PFSK-1 (cell line): ENCODE results near the gene ZNF155.

ENCODE experiments used
- FOXP2 ChIP-seq: optimal IDR thresholded peaks from 2 replicates; pipeline ENCODE3; 2011; ENCODE audit warnings: borderline replicate concordance, control low read depth, inconsistent platforms; ENCODE audit not compliant: insufficient read depth; ENCODE audit errors: extremely low read length, extremely low read depth
- POLR2AphosphoS5 ChIP-seq: IDR thresholded peaks from 2 replicates; pipeline ENCODE4 v1.6.1; 2012; ENCODE audit warnings: low read depth, mild to moderate bottlenecking, control low read depth, low read length, moderate library complexity
- SIN3A ChIP-seq: IDR thresholded peaks from 2 replicates; pipeline ENCODE4 v1.6.1; 2012; ENCODE audit warnings: mild to moderate bottlenecking, low read length, moderate library complexity, borderline replicate concordance; ENCODE audit not compliant: insufficient read depth
- TAF1 ChIP-seq: IDR thresholded peaks from 2 replicates; pipeline ENCODE4 v1.6.1; 2012; ENCODE audit warnings: low read length, control low read depth, borderline replicate concordance; ENCODE audit not compliant: insufficient read depth
- TF ChIP-seq, protein P1 (sequence below), 2 experiments: IDR thresholded peaks; 2 replicates each; pipeline versions ENCODE4 v1.6.1 to v1.8.0; 2011 to 2012; ENCODE audit warnings: low read depth in 2 of 2, low read length in 2 of 2, control low read depth in 1 of 2, inconsistent platforms in 1 of 2, mild to moderate bottlenecking in 1 of 2, moderate library complexity in 1 of 2; ENCODE audit not compliant: insufficient read depth in 1 of 2

Gene ZNF155

DNA sequence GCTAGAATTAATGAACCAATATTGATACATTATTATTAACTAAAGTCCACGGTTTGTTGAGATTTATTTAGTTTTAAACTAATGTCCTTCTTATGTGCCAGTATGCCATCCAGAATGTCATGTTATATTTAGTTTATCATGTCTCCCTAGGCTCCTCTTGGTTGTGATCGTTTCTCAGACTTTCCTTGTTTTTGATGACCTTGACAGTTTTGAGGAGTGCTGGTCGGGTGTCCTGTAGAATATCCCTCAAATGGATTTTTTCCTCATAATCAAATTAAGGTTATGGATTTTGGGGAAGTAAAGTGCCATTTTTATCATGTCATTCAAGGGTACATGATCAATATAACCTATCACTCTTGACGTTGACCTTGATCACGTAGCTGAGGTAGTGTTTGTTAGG, 42.8 kb upstream of the ZNF155 start:
- TF ChIP-seq TAF1, result no peak
- no peak for TF ChIP-seq POLR2AphosphoS5
- TF ChIP-seq FOXP2, result no peak
- no peak for TF ChIP-seq SIN3A
- TF ChIP-seq, protein P1, sequence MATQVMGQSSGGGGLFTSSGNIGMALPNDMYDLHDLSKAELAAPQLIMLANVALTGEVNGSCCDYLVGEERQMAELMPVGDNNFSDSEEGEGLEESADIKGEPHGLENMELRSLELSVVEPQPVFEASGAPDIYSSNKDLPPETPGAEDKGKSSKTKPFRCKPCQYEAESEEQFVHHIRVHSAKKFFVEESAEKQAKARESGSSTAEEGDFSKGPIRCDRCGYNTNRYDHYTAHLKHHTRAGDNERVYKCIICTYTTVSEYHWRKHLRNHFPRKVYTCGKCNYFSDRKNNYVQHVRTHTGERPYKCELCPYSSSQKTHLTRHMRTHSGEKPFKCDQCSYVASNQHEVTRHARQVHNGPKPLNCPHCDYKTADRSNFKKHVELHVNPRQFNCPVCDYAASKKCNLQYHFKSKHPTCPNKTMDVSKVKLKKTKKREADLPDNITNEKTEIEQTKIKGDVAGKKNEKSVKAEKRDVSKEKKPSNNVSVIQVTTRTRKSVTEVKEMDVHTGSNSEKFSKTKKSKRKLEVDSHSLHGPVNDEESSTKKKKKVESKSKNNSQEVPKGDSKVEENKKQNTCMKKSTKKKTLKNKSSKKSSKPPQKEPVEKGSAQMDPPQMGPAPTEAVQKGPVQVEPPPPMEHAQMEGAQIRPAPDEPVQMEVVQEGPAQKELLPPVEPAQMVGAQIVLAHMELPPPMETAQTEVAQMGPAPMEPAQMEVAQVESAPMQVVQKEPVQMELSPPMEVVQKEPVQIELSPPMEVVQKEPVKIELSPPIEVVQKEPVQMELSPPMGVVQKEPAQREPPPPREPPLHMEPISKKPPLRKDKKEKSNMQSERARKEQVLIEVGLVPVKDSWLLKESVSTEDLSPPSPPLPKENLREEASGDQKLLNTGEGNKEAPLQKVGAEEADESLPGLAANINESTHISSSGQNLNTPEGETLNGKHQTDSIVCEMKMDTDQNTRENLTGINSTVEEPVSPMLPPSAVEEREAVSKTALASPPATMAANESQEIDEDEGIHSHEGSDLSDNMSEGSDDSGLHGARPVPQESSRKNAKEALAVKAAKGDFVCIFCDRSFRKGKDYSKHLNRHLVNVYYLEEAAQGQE (IDR thresholded peaks at IDR 0.05; ENCODE audit: insufficient read depth in 1 of 2, low read depth in 2 of 2, low read length in 2 of 2), result no peak

DNA sequence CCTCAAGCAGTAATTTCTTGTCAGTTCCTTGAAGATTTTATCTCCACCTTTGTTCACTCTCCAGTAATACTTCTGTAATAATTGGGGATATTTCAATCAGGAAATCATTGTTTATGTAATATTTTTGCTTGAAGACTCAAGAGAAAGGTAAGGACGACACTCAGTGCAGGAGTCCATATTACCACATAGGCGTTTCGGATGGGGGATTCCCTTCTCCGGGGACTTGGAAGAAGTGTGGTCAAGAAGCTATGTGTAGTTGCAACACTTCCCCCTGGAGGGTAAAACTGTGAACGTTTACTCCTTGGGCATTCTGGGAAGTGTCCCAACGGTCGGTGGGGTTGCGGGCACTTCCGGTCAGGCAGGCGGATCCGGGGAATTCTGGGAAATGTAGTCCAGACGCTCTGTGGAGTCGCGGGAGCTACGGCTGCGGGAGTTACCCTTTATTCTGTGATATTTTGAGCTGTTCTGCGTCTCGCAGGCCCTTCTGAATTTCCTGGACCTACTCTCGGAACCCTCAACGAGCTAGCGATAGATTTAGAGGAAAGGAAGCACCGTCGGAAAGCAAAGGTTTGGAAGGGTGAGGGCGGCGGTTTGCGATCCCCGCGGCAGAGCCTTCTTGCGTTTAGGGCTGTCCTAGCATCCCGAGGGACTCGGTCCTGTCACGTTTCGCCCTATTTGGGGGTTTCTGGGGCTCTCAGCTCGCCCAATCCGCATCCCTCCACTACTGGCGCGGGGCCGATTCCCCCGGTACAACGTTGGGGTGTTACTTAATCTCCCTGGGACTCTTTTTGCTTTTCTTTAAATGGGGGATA, 32.9 kb upstream of the ZNF155 start, which contains the start of gene ZNF221:
TSS of gene ZNF221 (plus strand) at position 395 of the 812 bp plus-strand sequence. CDS start 11,499 bp downstream, outside the sequence.
- TF ChIP-seq POLR2AphosphoS5 (peak; percentile 57), TAF1 (peak; percentile 79; the same call in 1 of the 2 replicates), SIN3A (peak; percentile 64; the same call in 1 of the 2 replicates), FOXP2 (no peak)
- TF ChIP-seq, protein P1 (IDR thresholded peaks at IDR 0.05; ENCODE audit: insufficient read depth in 1 of 2, low read depth in 2 of 2, low read length in 2 of 2), result peak in 1 of 2 experiments; percentile 60; a peak in 1 of 4 replicates

DNA sequence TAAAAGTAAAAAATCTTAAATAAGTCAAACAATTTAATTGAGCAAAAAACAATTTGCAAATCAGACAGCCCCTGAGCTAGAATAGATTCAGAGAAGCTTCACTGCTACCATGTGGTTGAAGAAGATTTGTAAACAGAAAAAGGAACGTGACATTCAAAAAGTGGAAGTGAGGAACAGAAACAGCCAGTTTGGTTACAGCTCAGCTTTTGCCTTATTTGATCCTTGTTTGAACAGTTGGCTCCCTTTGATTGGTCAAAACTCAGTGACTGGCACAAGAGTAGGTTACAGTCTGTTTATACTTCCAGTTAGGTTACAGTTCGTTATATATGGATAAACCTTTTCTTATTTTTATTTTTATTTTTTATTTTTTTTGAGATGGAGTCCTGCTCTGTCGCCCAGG, 27.2 kb upstream of the ZNF155 start:
- TF ChIP-seq POLR2AphosphoS5 (no peak), FOXP2 (no peak), SIN3A (no peak), TAF1 (no peak)
- TF ChIP-seq, protein P1 (IDR thresholded peaks at IDR 0.05; ENCODE audit: insufficient read depth in 1 of 2, low read depth in 2 of 2, low read length in 2 of 2), result no peak

DNA sequence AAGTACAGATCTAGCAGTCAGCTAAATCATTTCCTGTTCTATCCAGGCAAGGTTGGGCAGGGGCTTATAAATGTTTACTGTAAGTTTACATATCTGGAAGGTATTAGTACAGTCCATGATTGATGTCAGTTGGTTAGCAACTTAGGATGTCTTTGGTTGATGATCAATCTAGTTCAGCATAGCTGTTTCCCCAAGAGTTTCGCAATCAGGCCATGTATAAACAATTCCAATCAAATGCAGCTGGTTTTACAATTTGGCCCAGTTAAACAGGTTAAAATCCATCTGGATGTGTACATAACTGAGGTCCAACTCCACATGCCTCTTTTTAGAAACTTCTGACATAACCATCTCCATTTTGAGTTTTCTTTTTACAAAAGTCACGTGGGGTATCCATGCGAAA, 26.1 kb upstream of the ZNF155 start:
- TF ChIP-seq POLR2AphosphoS5 (no peak), SIN3A (no peak), TAF1 (no peak), FOXP2 (no peak)
- TF ChIP-seq, protein P1 (IDR thresholded peaks at IDR 0.05; ENCODE audit: insufficient read depth in 1 of 2, low read depth in 2 of 2, low read length in 2 of 2), result no peak
